ENCODE data around the gene CFAP91. TPM values are rescaled to one million over a fixed set of nuclear protein-coding genes. Genes with fewer than 3 reads are reported as not detected.
A peak's percentile ranks its signal among the peaks of the same experiment; 100 is the strongest.

Gene CFAP91
- total and polyA plus RNA-seq, 7 donors, result 0.09 to 0.88 (median 0.54) TPM; not detected in 1

- intact Hi-C loops (cut with DNase I), result no loop called here
- Histone ChIP-seq H3K27me3 (ENCODE audit: insufficient read depth in 3 of 3, low read length in 2 of 3) (no peaks in the 10 kb centered on the region), H3K9me3 (no peaks in the 10 kb centered on the region), H3K36me3 (ENCODE audit: insufficient read depth in 1 of 2, low read depth in 1 of 2) (no peaks in the 10 kb centered on the region), H3K4me3 (no peak overlapping the region), H3K27ac (peak overlapping the region; percentile 50), H3K4me1 (peaks cover 3% of the 10 kb centered on the region)
- DNase-seq (no peak), ATAC-seq (peak in 3 of 4 donors; percentile 64 to 89 (median 75))
- 57 to 73% (median 58%) methylated on average over 8 of the region's 8 CpGs for WGBS, 3 donors
- no peak for TF ChIP-seq CTCF (IDR thresholded peaks at IDR 0.05)
Observed at GRCh38 chr3:119731560-119732343, 28.9 kb downstream of the CFAP91 start.

GRCh38 chr3:119733812-119734211, 31.0 kb downstream of the CFAP91 start:
- H3K36me3 ChIP-seq (ENCODE audit: insufficient read depth in 1 of 2, low read depth in 1 of 2), result no peaks in the 10 kb centered on the region
- no peaks in the 10 kb centered on the region for H3K9me3 ChIP-seq
- WGBS, 3 donors, result 90 to 96% (median 96%) methylated on average over 5 of the region's 5 CpGs
- H3K27ac ChIP-seq, result no peak overlapping the region
- no peak for TF ChIP-seq CTCF (IDR thresholded peaks at IDR 0.05)
- no peak for ATAC-seq
- no peak for DNase-seq
- intact Hi-C loops (cut with DNase I), result no loop called here
- peaks cover 3% of the 10 kb centered on the region for H3K4me1 ChIP-seq
- no peak overlapping the region for H3K4me3 ChIP-seq
- H3K27me3 ChIP-seq (ENCODE audit: insufficient read depth in 3 of 3, low read length in 2 of 3), result no peaks in the 10 kb centered on the region

- TF ChIP-seq CTCF (IDR thresholded peaks at IDR 0.05), result no peak
- Histone ChIP-seq H3K9me3 (no peaks in the 10 kb centered on the region), H3K4me3 (no peak overlapping the region), H3K27me3 (ENCODE audit: insufficient read depth in 3 of 3, low read length in 2 of 3) (no peaks in the 10 kb centered on the region), H3K36me3 (ENCODE audit: insufficient read depth in 1 of 2, low read depth in 1 of 2) (no peaks in the 10 kb centered on the region), H3K4me1 (no peaks in the 10 kb centered on the region), H3K27ac (no peak overlapping the region)
- DNase-seq (no peak), ATAC-seq (no peak)
- intact Hi-C loops (cut with DNase I), result no loop called here
Observed at GRCh38 chr3:119738741-119739140, 35.9 kb downstream of the CFAP91 start.

- 85 to 90% (median 90%) methylated on average over 5 of the region's 5 CpGs for whole genome bisulfite sequencing, 3 donors
- no peak for TF ChIP-seq CTCF (IDR thresholded peaks at IDR 0.05)
- Histone ChIP-seq H3K4me1 (no peaks in the 10 kb centered on the region), H3K9me3 (no peaks in the 10 kb centered on the region), H3K4me3 (no peak overlapping the region), H3K36me3 (ENCODE audit: insufficient read depth in 1 of 2, low read depth in 1 of 2) (no peaks in the 10 kb centered on the region), H3K27ac (no peak overlapping the region), H3K27me3 (ENCODE audit: insufficient read depth in 3 of 3, low read length in 2 of 3) (no peaks in the 10 kb centered on the region)
- ATAC-seq (no peak), DNase-seq (no peak)
- intact Hi-C loops (cut with DNase I), result no loop called here
Observed at GRCh38 chr3:119741657-119742590, 39.1 kb downstream of the CFAP91 start.

Measured in psoas muscle (tissue), 8 donors.